ENCODE results near the gene ABCA3.

ABCA3 gene

DNA sequence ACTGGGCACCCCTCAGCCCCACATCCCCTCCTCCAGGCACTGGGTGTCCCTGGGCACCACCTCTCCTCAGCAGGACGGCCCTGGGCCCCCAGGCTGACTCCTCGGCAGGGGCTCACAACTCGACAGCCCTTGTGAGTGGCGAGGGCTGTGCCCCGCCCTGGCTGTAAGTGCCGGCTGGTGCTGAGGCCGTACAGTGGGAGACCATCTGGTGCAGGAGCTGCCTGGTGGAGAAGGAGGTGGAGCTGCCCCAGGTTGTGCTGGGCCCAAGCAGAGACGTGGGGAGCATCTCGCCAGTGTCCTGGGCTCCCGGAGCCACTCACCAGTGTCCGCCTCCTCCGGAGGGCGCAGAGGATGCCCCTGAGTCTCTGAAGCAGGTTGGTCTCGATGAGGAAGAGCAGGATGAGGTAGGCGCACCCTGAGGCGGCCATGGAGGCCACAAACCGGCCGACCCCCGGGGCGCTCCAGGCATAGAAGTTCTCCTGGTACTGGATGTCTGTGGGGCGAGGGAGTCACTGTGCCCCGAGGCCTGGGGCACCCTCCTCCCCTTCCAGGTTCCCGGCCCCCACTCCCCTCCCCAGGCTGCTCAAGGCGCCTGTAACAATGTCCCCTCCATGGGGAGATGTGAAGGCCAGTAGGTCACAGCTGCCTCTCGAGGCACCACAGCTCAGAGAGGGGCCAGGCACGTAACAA lies 57.5 kb downstream of the ABCA3 start:
- Histone ChIP-seq H3K4me3 (ENCODE audit: low read depth, low read length) (no peak overlapping the region), H3K27me3 (no peaks in the 10 kb centered on the region), H3K36me3 (peaks cover 65% of the 10 kb centered on the region), H3K9me3 (no peaks in the 10 kb centered on the region), H3K4me1 (no peaks in the 10 kb centered on the region)
- no peak for DNase-seq
- TF ChIP-seq, protein P1, sequence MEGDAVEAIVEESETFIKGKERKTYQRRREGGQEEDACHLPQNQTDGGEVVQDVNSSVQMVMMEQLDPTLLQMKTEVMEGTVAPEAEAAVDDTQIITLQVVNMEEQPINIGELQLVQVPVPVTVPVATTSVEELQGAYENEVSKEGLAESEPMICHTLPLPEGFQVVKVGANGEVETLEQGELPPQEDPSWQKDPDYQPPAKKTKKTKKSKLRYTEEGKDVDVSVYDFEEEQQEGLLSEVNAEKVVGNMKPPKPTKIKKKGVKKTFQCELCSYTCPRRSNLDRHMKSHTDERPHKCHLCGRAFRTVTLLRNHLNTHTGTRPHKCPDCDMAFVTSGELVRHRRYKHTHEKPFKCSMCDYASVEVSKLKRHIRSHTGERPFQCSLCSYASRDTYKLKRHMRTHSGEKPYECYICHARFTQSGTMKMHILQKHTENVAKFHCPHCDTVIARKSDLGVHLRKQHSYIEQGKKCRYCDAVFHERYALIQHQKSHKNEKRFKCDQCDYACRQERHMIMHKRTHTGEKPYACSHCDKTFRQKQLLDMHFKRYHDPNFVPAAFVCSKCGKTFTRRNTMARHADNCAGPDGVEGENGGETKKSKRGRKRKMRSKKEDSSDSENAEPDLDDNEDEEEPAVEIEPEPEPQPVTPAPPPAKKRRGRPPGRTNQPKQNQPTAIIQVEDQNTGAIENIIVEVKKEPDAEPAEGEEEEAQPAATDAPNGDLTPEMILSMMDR (IDR thresholded peaks at IDR 0.05; ENCODE audit: low read depth, low read length) = no peak

DNA sequence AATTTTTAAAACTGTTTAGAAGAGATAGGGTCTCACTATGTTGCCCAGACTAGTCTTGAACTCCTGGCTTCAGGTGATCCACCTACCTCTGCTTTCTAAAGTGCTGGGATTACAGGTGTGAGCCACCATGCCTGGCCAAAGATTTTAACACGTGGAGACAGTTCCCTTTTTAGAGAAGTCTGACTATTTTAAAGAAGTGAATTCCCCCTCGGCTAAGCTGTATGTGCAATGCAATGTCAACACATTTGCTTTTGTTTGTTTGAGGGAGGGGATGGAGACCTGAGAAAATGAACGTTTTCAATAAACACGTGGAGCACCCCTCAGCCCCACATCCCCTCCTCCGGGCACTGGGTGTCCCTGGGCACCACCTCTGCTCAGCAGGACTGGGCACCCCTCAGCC lies 58.3 kb downstream of the ABCA3 start:
- Histone ChIP-seq H3K27me3 (no peaks in the 10 kb centered on the region), H3K4me1 (no peaks in the 10 kb centered on the region), H3K36me3 (peaks cover 69% of the 10 kb centered on the region), H3K9me3 (no peaks in the 10 kb centered on the region), H3K4me3 (ENCODE audit: low read depth, low read length) (no peak overlapping the region)
- DNase-seq = no peak
- TF ChIP-seq, protein P1 (IDR thresholded peaks at IDR 0.05; ENCODE audit: low read depth, low read length) = no peak

DNA sequence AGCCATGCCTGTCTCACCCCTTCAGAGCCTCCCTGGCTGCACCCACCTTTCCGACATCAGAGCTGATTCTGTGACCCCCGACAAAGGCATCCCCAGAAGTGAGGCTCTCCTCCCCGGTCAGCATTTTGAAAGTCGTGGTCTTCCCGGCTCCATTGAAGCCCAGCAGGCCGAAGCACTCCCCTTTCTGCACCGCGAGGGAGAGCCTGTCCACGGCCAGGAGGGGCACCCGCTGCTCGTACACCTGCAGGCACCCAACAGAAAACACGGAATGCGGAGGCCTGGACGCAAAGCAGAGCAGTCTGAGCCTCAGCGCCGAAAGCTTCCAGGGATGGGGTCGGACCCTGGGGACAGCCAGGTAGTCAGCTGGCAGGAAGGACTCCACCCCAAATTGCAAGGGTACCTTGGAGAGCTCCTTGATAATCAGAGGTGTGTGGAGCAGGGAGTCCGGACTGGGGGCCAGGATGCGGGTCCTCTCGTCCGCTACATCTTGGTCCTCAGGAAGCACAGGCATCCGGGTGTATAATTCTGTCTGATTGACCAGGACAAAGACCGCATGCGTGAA lies 59.5 kb downstream of the ABCA3 start:
- H3K4me3 ChIP-seq (ENCODE audit: low read depth, low read length) = no peak overlapping the region
- DNase-seq = no peak
- H3K36me3 ChIP-seq = peaks cover 69% of the 10 kb centered on the region
- no peaks in the 10 kb centered on the region for H3K27me3 ChIP-seq
- H3K9me3 ChIP-seq = no peaks in the 10 kb centered on the region
- TF ChIP-seq, protein P1 (IDR thresholded peaks at IDR 0.05; ENCODE audit: low read depth, low read length) = no peak
- H3K4me1 ChIP-seq = no peaks in the 10 kb centered on the region

DNA sequence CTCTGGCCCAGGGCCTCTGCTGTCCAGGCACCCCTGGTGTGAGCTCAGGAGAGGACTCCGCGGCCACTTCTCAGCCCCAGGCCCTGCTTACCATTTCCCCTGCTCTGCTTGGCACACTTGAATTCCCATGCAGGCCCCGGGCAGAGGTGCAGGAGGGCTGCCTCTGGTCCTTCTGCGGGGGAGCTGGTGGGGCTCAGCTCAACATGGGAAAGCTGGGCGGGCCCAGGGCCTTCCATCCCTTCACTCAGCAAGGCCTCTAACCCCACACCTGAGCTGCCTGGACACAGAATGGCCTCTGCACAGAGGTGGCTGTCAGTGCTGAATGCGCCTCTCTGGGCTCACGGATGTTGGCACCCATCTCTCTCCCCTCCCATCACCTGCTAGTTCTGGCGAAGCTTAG lies 60.1 kb downstream of the ABCA3 start:
- Histone ChIP-seq H3K4me3 (ENCODE audit: low read depth, low read length) (no peak overlapping the region), H3K36me3 (peaks cover 72% of the 10 kb centered on the region), H3K9me3 (no peaks in the 10 kb centered on the region), H3K4me1 (no peaks in the 10 kb centered on the region), H3K27me3 (no peaks in the 10 kb centered on the region)
- DNase-seq = no peak
- TF ChIP-seq, protein P1 (IDR thresholded peaks at IDR 0.05; ENCODE audit: low read depth, low read length) = no peak

DNA sequence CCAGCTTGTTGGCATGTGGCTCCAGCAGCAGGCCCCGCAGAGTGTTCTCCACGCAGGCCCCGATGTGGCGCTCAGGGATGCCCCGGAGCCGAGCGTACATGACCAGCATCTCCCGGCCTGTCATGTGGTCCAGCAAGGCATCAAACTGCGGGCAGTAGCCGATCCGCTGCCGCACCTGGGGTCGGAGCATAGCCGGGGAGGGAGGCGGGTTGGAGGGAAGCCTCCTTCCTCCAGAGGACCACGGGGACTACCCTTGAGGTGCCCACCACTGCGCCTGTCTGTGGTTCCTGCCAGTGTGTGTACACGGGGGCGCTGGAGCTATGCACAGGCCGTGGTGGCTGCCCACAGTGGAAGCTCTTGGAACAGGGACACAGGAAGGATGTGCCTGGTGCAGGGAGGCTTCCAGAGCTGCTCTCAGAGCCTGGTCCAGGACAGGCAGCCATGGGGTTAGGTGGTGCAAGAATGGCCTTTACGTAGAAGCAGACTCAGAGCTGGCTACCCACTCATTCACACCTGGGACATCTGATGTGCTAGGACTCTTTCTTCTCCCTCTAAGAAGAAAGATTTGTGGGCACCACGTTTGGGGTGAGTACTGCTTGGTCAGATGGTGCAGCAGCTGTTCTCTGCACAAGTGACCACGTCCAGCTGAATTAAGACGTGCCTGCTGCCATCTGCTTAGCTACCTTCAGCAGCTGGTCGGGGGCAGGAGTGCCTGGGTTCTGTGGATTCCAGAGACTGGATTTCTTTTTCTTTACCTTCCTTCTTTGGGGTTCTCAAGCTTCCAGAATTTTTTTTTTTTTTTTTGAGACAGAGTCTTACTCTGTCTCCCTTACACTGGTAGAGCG lies 61.4 kb downstream of the ABCA3 start:
- H3K27me3 ChIP-seq = no peaks in the 10 kb centered on the region
- no peak for DNase-seq

More for the DNA sequence above, 61.4 kb downstream of the ABCA3 start:
- Histone ChIP-seq H3K4me3 (ENCODE audit: low read depth, low read length) (no peak overlapping the region), H3K9me3 (no peaks in the 10 kb centered on the region), H3K36me3 (peaks cover 61% of the 10 kb centered on the region), H3K4me1 (no peaks in the 10 kb centered on the region)
- TF ChIP-seq, protein P1 (IDR thresholded peaks at IDR 0.05; ENCODE audit: low read depth, low read length) = no peak

Data from BE2C (cell line).